HG02884 (cell line): ENCODE measurements around the gene SBSN.

ENCODE experiments used
- ATAC-seq: cut with Tn5 transposase; IDR thresholded peaks from one replicate; pipeline ENCODE4 v1.9.1; 2021; ENCODE audit warnings: mild to moderate bottlenecking, moderate library complexity; ENCODE audit not compliant: unreplicated experiment

SBSN gene

GRCh38 chr19:35534803-35535480 is 6.8 kb upstream of the SBSN start:
- ATAC-seq, result no peak

DNA sequence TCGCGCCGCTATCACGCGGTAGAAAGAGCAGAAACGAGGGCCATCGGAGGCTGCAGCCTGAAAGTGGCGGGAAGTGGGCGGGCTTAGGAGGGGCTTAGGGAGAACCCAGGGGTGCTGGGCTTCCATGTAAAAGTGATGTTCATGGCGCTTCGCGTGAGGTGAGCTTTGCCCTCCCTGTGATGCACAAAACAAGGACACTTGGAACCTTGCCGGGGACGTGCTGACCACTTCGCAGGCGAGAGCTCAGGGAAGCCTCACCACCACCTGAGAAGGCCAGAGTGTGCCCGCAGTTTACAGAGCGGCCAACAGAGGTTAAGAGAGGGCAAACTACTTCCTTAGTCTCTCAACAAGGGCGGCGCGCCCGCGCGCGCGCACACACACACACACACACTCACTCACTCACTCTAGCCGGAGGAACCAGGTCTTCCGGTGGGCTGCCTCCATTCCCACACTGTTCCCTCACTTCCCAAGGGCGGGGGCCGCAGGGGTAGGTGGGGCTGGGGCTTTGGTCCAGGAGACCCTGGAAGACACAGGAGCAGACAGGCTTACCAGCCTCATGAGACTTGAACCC is 5.8 kb upstream of the SBSN start:
- ATAC-seq, result no peak

GRCh38 chr19:35533201-35533821 is 5.2 kb upstream of the SBSN start, which contains the start of gene GAPDHS:
TSS of gene GAPDHS (plus strand) at chr19:35533456. CDS start at chr19:35533528, 72 bp downstream.
- no peak for ATAC-seq

GRCh38 chr19:35531291-35531690 is 3.2 kb upstream of the SBSN start:
- no peak for ATAC-seq

DNA sequence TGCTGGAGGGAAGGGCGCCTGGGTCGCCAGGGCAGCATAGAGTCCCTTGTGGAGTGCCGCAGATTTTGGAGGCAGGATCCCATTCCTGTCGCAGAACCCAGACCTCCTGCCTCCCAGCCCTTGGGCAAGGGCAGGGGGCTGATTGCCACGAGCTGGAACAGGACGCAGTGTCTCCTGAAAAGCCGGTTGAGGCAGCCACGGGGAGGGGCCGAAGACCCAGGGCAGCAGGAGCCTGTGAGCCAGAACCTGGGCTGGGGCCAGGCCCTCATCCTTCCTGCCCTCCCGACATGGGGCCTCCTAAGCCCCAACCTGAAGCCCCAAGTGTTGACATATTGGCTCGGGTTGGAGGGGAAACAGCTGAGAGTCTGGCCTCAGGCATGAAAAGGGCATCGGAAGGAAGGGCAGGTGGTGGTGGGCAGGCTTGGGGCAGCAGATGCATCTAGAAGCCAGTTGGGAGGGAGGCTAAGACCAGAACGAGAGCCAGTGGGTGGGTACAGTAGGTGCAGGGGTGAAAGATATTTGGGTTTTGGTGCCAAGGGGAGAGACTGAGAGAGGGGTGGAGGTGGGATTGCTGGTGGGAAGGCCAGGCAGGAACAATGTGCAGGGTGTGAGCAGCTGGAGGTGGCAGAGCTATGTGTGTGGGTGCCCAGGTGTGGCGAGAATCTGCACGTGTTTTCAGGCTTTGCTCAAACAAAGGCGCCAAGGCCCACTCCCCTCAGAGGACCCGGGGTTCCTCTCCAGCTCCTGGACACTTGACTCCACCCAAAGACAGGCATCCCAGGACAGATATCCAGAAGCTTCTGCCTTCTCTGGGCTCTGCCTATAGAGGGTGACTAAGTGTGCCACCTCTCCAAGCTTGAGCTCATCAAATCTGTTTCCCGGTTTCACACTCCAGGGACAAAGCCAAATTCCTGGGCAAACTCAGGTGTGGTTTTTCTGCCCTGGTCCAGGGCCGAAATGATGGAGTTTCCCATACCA is 1.4 kb upstream of the SBSN start:
- ATAC-seq, result no peak

GRCh38 chr19:35525873-35526272 is 2.2 kb downstream of the SBSN start:
- ATAC-seq, result no peak

DNA sequence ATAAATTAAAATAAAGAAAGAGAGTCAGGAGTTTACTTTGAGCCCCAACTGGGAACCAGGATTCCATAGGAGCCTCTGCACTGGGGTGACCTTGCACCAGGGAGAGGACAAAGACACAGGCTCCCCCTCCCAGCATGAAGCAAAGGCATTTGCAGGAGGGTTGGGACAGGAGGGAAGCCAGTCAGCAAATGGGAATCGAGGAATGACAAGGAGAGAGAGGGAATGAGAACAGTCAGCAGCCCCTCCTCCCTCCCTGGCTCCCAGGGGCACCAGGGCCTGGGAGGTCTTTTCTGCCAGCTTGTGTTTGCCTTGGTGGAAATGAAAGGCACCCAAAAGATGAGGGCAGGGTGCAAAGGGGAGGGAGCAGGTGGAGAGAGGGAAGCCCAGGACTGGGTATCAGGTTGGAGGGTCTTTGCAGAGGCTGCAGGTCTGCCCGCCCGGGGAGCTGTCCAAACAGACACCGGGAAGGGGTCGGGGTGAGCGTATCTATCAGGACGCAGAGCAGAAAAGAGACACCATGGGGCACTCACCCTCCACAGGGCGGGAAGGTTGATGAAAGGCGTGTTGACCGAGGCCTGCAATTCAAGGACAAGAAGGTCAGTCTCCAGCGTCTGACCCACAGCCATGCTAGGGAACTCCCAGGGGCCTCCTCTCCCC is 3.8 kb downstream of the SBSN start:
- ATAC-seq, result no peak

DNA sequence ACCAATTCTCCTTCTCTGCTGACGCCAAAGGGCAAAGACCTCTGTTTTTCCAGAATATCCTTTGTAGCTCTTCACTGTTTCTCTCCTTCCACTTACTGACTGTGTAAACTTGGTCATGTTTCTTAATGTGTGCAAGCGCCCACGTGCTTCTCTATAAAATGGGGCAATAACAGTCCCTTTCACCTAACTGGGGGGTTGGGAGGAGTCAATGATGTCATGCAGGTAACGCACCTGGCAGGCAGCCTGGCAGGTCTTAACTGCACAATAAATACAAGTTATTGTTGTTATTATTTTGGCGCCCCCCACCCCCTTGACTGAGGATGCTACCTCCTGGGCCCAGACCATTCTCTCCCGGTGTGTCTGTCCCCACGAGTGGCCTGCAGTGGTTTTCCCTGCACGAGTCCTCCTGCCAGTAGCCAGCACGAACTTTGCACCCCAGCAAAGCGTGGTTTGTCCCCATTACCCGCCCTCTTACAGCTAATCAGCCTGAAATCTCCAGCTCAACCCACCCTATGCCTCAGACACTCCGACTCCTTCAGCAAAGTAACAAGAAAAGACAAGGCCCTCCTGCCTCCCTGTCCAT is 5.3 kb downstream of the SBSN start:
- ATAC-seq, result no peak

DNA sequence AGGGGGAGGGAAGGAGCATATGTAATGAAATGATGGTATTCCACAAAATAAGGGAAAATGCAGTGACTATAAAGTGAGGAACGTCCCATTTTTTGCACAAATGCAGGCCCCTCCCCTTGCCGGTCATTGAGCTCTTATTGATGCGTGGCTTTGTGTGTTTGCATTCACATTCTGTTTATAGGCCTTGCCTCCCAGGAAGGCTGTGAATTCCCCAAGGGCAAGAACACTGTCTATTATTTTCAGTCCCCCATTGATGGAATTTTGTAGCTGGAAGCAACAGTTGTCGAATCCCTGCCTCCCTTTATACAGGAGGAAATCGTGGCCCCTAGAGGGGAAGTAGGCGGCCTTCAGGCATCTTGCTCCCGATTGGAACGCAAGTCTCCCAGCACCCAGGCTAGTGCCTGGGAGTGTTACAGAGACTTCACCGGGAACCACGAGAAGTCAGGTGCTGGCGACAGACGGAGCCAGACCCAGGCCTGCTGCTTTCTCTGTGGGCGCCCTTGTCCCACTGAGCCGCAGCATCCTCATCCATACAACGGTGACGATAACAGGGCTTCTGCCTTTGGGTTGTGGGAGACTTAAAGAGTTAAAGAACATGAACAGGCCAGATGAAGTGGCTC is 6.9 kb downstream of the SBSN start:
- no peak for ATAC-seq

GRCh38 chr19:35519291-35519690 is 8.8 kb downstream of the SBSN start:
- no peak for ATAC-seq

GRCh38 chr19:35518313-35518712 is 9.8 kb downstream of the SBSN start:
- ATAC-seq, result no peak

- no peak for ATAC-seq
Measured at GRCh38 chr19:35517342-35517741, 10.8 kb downstream of the SBSN start.

DNA sequence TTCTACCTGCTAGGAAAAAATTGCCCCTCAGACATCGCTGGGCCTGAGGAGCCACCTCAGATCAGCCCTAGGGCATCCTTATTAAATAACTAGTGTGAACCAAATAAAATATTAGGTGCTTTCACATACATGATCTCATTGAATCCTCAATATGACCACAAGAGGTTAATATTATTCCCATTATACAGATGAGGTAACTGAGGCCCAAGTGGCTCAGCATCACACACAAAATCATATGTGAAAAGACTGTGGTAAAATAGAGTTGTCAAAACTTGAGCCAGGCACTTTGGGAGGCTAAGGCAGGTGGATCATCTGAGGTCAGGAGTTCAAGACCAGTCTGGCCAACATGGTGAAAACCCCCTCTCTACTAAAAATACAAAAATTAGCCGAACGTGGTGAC is 11.8 kb downstream of the SBSN start:
- no peak for ATAC-seq

- no peak for ATAC-seq
Measured at GRCh38 chr19:35514282-35514809, 13.8 kb downstream of the SBSN start.

- no peak for ATAC-seq
Measured at GRCh38 chr19:35513628-35514281, 14.4 kb downstream of the SBSN start, which contains the start of gene DMKN. TSS of gene DMKN (minus strand) at chr19:35513649. CDS start at chr19:35513475, 174 bp downstream.

DNA sequence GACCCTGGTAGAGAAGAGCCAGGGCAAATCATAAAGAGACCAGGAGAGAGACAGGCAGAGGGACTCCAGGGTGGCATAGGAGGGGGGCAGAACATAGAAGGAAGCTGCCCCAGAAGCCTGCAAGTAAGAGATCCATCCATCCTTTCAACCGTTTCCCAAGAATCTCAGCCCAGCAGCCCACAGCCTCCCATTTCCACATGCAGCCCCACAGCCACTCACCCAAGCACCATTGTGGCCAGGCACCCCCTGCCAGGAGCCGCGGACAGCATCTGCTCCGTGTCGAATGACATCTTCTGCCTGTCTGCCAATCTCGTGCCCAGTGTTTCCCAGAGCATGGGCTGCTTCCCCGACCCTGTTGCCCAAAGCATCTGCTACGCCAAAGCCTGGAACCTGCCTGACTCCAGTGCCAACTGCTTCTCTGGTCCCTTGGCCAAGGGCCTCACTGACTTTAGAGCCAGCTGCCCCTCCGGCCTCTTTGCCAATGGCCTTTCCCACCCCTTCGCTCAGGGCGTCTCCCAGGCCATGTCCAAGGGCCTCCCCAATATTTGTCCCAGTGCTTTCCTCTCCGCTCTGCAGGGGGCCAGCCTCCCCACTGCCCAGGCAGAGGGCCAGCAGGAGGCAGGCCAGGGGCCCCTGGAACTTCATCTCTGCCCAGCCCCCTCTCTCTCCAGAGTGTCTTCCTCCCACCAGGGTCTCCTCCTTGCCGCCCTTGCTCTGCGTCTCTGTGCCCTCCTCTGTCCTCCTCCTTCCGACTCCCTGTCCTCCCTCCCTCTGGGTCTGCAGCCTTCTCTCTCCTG is 15.1 kb downstream of the SBSN start:
- ATAC-seq, result no peak

DNA sequence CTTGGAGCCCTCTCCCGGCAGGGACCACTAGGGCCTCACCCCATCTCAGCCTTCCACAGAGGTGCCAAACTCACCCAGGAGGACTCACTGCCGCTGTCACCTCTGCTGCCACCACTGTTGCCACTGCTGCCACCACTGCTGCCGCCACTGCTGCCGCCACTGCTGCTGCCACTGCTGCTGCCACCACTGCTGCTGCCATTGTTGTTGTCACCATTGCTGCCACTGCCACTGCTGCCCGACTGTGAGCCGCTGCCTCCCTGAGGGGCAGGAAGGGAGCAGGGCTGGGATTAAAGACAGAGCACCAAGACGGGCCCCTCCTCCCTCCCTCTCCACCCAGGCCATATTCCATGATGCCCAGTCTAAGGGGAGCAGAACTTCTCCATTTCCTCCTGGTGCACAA is 16.8 kb downstream of the SBSN start:
- no peak for ATAC-seq

GRCh38 chr19:35510626-35510964 is 17.5 kb downstream of the SBSN start:
- ATAC-seq, result no peak
